ENCODE measurements around the gene PRRT1B.
"Not testable (repeated sequence)": the region's sequence is repeated elsewhere in the genome, so short reads cannot be mapped to it uniquely, and the experiment has no call there.

The PRRT1B gene

DNA sequence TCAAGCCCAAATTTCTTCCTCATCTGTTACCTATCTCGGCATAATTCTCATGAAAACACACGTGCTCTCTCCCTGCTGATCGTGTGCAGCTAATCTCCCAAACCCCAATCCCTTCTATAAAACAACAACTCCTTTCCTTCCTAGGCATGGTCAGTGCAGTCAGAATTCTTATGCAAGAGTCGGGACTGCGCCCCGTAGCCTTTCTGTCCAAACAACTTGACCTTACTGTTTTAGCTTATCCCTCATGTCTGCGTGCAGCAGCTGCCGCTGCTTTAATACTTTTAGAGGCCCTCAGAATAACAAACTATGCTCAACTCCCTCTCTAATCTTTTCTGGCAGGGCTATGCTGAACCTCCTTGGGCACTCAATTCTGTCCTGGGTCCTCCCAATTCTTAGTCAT, 5.1 kb downstream of the PRRT1B start:
- not testable (repeated sequence) for H2BK120ac ChIP-seq (ENCODE audit: low read depth, low read length); H3K18ac ChIP-seq (ENCODE audit: low read length); H2BK15ac ChIP-seq (replicated peaks; ENCODE audit: low read depth)

DNA sequence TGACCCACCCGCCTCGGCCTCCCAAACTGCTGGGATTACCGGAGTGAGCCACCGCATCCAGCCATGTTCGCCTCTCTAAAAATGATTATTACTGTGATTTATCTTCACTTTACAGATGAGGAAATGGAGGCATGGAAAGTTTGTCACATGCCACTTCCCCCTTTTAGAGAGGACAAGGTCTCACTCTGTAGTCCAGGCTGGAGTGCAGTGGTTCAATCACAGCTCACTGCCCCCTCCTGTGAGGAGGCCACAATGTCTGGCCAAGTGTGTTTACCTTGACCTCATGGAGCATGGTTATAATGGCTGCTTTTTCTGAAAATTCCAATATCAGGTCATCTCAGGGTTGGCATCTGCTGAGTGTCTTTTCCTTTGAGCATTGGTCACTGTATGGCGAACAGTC, 6.7 kb downstream of the PRRT1B start:
- H3K79me1 ChIP-seq (ENCODE audit: low read length) = no peaks in the 10 kb centered on the region
- no peaks in the 10 kb centered on the region for H3K36me3 ChIP-seq (ENCODE audit: control insufficient read depth, insufficient read depth, low read length)
- no peaks in the 10 kb centered on the region for H3K4me1 ChIP-seq (ENCODE audit: control insufficient read depth, low read depth, low read length)
- no peak overlapping the region for H3K18ac ChIP-seq (ENCODE audit: low read length)
- no peak overlapping the region for H2BK15ac ChIP-seq (replicated peaks; ENCODE audit: low read depth)
- H3K27ac ChIP-seq (ENCODE audit: low read depth, low read length) = no peak overlapping the region
- no peak overlapping the region for H3K23ac ChIP-seq (ENCODE audit: low read length)
- no peak overlapping the region for H3K4ac ChIP-seq (ENCODE audit: low read depth, low read length)
- H3K79me2 ChIP-seq (ENCODE audit: control insufficient read depth, insufficient read depth, low read length) = no peaks in the 10 kb centered on the region
- no peak for DNase-seq
- no peak overlapping the region for H3K4me3 ChIP-seq (ENCODE audit: low read length)
- H3K56ac ChIP-seq (ENCODE audit: low read length) = no peak overlapping the region
- H3K27me3 ChIP-seq (ENCODE audit: insufficient read depth, low read length, poor library complexity) = no peaks in the 10 kb centered on the region
- no peak overlapping the region for H3K4me2 ChIP-seq (ENCODE audit: low read length)
- no CpG with 5 or more reads among the region's 6 CpGs for WGBS (ENCODE audit: extremely low coverage, insufficient coverage, low lambda C conversion rate)
- H4K5ac ChIP-seq (ENCODE audit: low read length) = no peak overlapping the region
- H4K8ac ChIP-seq (ENCODE audit: low read depth, low read length) = no peak overlapping the region
- peak overlapping the region; percentile 55 for H2AK5ac ChIP-seq (ENCODE audit: low read length)
- no peak overlapping the region for H3K9ac ChIP-seq (ENCODE audit: low read length)
- H2BK5ac ChIP-seq (ENCODE audit: low read length) = peak overlapping the region; percentile 46
- no peak overlapping the region for H2BK120ac ChIP-seq (ENCODE audit: low read depth, low read length)

More for the DNA sequence above, 5.1 kb downstream of the PRRT1B start:
- not testable (repeated sequence) for H4K5ac ChIP-seq (ENCODE audit: low read length); DNase-seq; H3K9ac ChIP-seq (ENCODE audit: low read length); H3K36me3 ChIP-seq (ENCODE audit: control insufficient read depth, insufficient read depth, low read length); H3K4me3 ChIP-seq (ENCODE audit: low read length); H3K79me1 ChIP-seq (ENCODE audit: low read length); H3K27ac ChIP-seq (ENCODE audit: low read depth, low read length); H3K79me2 ChIP-seq (ENCODE audit: control insufficient read depth, insufficient read depth, low read length); H3K23ac ChIP-seq (ENCODE audit: low read length); H3K56ac ChIP-seq (ENCODE audit: low read length); H3K27me3 ChIP-seq (ENCODE audit: insufficient read depth, low read length, poor library complexity); H3K4me2 ChIP-seq (ENCODE audit: low read length); H3K4me1 ChIP-seq (ENCODE audit: control insufficient read depth, low read depth, low read length); H3K4ac ChIP-seq (ENCODE audit: low read depth, low read length); H4K8ac ChIP-seq (ENCODE audit: low read depth, low read length); H2BK5ac ChIP-seq (ENCODE audit: low read length); H2AK5ac ChIP-seq (ENCODE audit: low read length)
- no CpG with 5 or more reads among the region's 8 CpGs for WGBS (ENCODE audit: extremely low coverage, insufficient coverage, low lambda C conversion rate)

DNA sequence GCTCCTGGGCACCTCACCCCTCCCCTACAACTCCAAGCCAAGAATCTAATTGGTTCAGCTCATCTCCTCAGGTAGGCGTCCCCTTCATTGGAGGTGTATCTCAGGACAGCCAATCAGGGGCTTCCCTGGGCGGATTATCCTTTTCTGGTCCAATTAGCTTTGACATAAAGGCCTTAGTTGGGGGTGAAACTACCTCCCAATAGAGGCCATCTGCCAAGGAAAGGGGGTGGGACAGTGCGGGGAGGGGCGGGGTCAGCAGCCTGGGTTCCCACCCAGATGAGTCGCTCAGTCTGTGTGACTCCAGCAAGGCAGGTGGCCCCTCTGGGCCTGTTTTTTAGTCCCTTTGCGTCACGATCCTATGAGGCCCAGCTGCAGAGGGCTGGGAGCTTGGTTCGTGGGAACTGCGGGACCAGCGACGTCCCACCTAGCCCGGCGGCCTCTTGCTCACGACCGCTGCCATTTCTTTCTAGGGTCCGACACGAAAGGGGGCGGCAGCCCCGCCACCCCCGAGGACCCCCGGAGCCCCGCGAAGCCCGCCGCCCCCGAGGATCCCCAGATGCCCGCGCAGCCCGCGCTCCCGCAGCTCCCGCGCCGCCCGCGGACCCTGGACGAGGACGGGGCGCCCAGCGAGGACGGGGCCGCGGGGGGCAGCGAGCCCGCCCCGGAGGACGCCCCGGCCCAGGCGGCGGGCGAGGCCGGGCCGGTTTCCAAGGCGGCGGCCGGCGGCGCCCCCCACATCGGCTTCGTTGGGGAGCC, 8.9 kb downstream of the PRRT1B start:
- DNase-seq = peak; percentile 72
- no peaks in the 10 kb centered on the region for H3K27me3 ChIP-seq (ENCODE audit: insufficient read depth, low read length, poor library complexity)

DNA sequence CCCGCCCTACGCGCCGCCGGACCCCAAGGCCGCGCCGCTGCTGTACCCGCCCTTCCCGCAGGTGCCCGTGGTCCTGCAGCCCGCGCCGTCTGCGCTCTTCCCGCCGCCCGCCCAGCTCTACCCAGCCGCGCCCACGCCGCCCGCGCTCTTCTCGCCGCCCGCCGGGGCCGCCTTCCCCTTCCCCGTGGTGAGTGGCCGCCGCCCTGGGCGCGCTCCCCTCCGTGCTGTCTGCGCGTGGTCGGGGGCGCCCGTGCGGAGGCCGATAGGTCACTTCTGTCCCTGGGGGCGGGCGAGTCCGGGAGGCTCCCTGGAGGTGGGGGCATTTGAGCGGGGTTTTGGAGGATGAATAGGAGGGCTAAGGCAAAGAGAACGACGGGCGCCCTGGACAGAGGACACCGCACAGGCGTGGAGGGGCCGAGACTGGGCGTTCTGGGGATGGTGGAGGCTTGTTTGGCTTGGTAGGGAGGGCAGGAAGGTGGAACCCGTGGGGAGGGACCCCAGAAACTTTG, 9.6 kb downstream of the PRRT1B start:
- H4K8ac ChIP-seq (ENCODE audit: low read depth, low read length) = no peak overlapping the region
- H4K5ac ChIP-seq (ENCODE audit: low read length) = no peak overlapping the region
- no peak overlapping the region for H2BK15ac ChIP-seq (replicated peaks; ENCODE audit: low read depth)
- no peaks in the 10 kb centered on the region for H3K79me1 ChIP-seq (ENCODE audit: low read length)
- H2BK5ac ChIP-seq (ENCODE audit: low read length) = no peak overlapping the region
- WGBS (ENCODE audit: extremely low coverage, insufficient coverage, low lambda C conversion rate) = no CpG with 5 or more reads among the region's 54 CpGs
- H3K4ac ChIP-seq (ENCODE audit: low read depth, low read length) = no peak overlapping the region
- H3K18ac ChIP-seq (ENCODE audit: low read length) = peak overlapping the region; percentile 5
- no peak overlapping the region for H2BK120ac ChIP-seq (ENCODE audit: low read depth, low read length)
- DNase-seq = no peak
- no peak overlapping the region for H2AK5ac ChIP-seq (ENCODE audit: low read length)
- peak overlapping the region; percentile 24 for H3K9ac ChIP-seq (ENCODE audit: low read length)
- no peak overlapping the region for H3K27ac ChIP-seq (ENCODE audit: low read depth, low read length)
- H3K56ac ChIP-seq (ENCODE audit: low read length) = peak overlapping the region; percentile 56
- no peak overlapping the region for H3K23ac ChIP-seq (ENCODE audit: low read length)
- H3K36me3 ChIP-seq (ENCODE audit: control insufficient read depth, insufficient read depth, low read length) = no peaks in the 10 kb centered on the region
- no peak overlapping the region for H3K4me2 ChIP-seq (ENCODE audit: low read length)
- H3K79me2 ChIP-seq (ENCODE audit: control insufficient read depth, insufficient read depth, low read length) = no peaks in the 10 kb centered on the region
- H3K27me3 ChIP-seq (ENCODE audit: insufficient read depth, low read length, poor library complexity) = no peaks in the 10 kb centered on the region
- H3K4me3 ChIP-seq (ENCODE audit: low read length) = no peak overlapping the region
- H3K4me1 ChIP-seq (ENCODE audit: control insufficient read depth, low read depth, low read length) = no peaks in the 10 kb centered on the region

More for the DNA sequence above, 8.9 kb downstream of the PRRT1B start:
- Histone ChIP-seq H3K4ac (ENCODE audit: low read depth, low read length) (no peak overlapping the region), H3K56ac (ENCODE audit: low read length) (no peak overlapping the region), H2AK5ac (ENCODE audit: low read length) (no peak overlapping the region), H3K36me3 (ENCODE audit: control insufficient read depth, insufficient read depth, low read length) (no peaks in the 10 kb centered on the region), H4K5ac (ENCODE audit: low read length) (no peak overlapping the region), H3K4me1 (ENCODE audit: control insufficient read depth, low read depth, low read length) (no peaks in the 10 kb centered on the region), H3K4me3 (ENCODE audit: low read length) (no peak overlapping the region), H3K9ac (ENCODE audit: low read length) (no peak overlapping the region), H4K8ac (ENCODE audit: low read depth, low read length) (no peak overlapping the region), H2BK120ac (ENCODE audit: low read depth, low read length) (no peak overlapping the region), H2BK15ac (replicated peaks; ENCODE audit: low read depth) (no peak overlapping the region), H2BK5ac (ENCODE audit: low read length) (no peak overlapping the region), H3K27ac (ENCODE audit: low read depth, low read length) (no peak overlapping the region), H3K23ac (ENCODE audit: low read length) (no peak overlapping the region), H3K79me1 (ENCODE audit: low read length) (no peaks in the 10 kb centered on the region), H3K4me2 (ENCODE audit: low read length) (no peak overlapping the region), H3K18ac (ENCODE audit: low read length) (peak overlapping the region; percentile 5), H3K79me2 (ENCODE audit: control insufficient read depth, insufficient read depth, low read length) (no peaks in the 10 kb centered on the region)
- WGBS (ENCODE audit: extremely low coverage, insufficient coverage, low lambda C conversion rate) = no CpG with 5 or more reads among the region's 60 CpGs

DNA sequence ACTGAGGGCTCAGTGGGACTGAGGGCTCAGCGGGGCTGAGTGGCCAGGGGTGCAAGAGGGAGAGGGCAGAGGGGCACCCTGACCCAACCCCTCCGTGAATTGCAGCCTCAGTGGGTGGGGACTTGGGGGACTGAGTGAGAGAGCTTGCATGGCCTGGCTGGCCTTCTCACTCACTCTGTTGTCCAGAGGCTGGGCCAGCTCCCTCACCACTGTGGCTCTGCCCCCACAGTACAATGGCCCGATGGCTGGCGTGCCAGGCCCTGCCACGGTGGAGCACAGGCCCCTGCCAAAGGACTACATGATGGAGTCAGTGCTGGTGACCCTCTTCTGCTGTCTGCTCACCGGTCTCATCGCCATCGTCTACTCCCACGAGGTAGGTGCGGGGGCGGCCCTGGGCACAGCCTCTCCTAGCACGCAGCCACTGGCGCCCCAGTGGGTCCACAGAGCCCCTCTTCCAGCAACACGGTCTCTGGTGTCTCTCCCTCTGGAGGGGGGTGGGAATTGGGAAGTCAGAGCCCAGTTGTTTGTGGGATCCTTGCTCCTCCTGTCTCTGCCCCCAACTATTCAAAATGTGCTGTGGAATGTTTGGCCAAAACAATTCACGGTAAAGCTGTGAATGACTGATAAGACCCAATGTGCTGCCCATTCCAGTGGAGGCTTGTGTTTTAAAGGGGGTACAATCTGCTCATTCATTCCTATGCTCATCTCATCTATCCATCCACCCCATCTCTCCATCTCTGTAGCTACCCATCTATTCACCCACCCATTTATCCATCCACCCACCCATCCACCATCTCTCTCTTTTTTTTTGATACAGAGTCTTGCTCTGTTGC, 10.7 kb downstream of the PRRT1B start:
- Histone ChIP-seq H3K9ac (ENCODE audit: low read length) (no peak overlapping the region), H3K27ac (ENCODE audit: low read depth, low read length) (no peak overlapping the region), H3K27me3 (ENCODE audit: insufficient read depth, low read length, poor library complexity) (no peaks in the 10 kb centered on the region), H2BK120ac (ENCODE audit: low read depth, low read length) (no peak overlapping the region), H3K79me1 (ENCODE audit: low read length) (no peaks in the 10 kb centered on the region), H2AK5ac (ENCODE audit: low read length) (no peak overlapping the region), H3K23ac (ENCODE audit: low read length) (no peak overlapping the region), H4K5ac (ENCODE audit: low read length) (no peak overlapping the region), H3K4ac (ENCODE audit: low read depth, low read length) (no peak overlapping the region), H3K56ac (ENCODE audit: low read length) (no peak overlapping the region), H2BK15ac (replicated peaks; ENCODE audit: low read depth) (no peak overlapping the region), H3K4me2 (ENCODE audit: low read length) (no peak overlapping the region), H3K79me2 (ENCODE audit: control insufficient read depth, insufficient read depth, low read length) (no peaks in the 10 kb centered on the region), H3K36me3 (ENCODE audit: control insufficient read depth, insufficient read depth, low read length) (no peaks in the 10 kb centered on the region), H4K8ac (ENCODE audit: low read depth, low read length) (no peak overlapping the region), H2BK5ac (ENCODE audit: low read length) (no peak overlapping the region), H3K4me1 (ENCODE audit: control insufficient read depth, low read depth, low read length) (no peaks in the 10 kb centered on the region), H3K4me3 (ENCODE audit: low read length) (no peak overlapping the region), H3K18ac (ENCODE audit: low read length) (no peak overlapping the region)
- no peak for DNase-seq
- no CpG with 5 or more reads among the region's 15 CpGs for WGBS (ENCODE audit: extremely low coverage, insufficient coverage, low lambda C conversion rate)
